ENCODE data around the gene AGPAT3.

DNA sequence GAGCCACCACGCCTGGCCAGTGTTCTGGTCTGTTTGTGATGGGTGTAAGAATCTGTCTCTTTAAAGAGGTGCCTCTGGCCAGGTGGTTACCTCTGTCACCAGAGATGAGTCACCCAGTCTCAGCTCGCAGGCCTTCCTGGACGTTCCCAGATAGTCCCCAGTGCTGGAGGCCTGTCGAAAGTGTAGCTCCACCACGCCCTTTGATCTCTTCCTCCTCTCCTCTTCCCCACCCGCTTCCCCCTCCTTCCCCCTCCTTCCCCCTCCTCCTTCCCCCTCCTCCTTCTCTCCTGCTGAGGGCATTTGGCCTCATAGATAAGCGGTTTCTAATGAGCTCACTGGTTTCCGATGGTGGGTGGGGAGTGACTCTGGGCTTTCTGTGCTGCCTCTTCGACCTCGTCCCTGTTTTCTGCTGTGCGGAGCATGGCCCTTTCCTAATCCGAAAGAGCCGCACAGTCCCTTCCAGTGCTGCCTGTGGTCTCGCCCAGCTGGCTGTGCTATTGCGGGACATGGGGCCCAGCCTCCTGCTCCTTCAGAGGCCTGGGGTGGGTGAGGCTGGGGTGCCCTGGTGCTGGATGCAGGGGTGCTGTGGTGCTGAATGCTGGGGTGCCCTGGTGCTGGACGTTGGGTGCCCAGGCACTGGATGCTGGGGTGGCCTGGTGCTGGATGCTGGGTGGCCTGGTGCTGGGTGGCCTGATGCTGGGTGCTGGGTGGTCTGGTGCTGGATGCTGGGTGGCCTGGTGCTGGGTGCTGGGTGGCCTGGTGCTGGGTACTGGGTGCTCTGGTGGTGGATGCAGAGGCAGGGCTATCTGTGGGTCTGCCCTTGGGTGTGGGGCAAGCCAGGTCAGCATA, 19.2 kb downstream of the AGPAT3 start:
- TF ChIP-seq, protein P1, sequence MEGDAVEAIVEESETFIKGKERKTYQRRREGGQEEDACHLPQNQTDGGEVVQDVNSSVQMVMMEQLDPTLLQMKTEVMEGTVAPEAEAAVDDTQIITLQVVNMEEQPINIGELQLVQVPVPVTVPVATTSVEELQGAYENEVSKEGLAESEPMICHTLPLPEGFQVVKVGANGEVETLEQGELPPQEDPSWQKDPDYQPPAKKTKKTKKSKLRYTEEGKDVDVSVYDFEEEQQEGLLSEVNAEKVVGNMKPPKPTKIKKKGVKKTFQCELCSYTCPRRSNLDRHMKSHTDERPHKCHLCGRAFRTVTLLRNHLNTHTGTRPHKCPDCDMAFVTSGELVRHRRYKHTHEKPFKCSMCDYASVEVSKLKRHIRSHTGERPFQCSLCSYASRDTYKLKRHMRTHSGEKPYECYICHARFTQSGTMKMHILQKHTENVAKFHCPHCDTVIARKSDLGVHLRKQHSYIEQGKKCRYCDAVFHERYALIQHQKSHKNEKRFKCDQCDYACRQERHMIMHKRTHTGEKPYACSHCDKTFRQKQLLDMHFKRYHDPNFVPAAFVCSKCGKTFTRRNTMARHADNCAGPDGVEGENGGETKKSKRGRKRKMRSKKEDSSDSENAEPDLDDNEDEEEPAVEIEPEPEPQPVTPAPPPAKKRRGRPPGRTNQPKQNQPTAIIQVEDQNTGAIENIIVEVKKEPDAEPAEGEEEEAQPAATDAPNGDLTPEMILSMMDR (IDR thresholded peaks at IDR 0.05) = no peak
- TF ChIP-seq POLR2A (IDR thresholded peaks at IDR 0.05) = no peak
